Measurements from ENCODE around the gene PQBP1.

DNA sequence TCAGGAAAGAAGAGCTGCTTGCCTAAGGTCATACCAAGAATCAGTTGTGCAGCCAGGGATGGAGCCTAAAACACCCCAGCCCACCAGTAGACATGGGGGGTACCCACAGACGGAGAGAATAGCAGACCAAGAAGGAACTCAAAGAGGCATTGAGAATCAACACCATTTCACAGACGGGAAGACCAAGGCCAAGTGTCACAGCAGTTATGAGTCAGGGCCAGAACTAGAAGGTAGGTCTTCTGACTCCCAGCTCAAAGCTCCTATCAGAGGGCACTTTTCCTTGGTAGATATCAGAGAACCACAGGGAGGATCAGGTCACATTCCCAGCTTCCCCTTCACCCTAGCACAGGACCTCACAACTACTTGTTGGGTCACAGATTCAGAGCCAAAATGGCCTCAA lies 45.2 kb downstream of the PQBP1 start:
- TF ChIP-seq, protein P1, sequence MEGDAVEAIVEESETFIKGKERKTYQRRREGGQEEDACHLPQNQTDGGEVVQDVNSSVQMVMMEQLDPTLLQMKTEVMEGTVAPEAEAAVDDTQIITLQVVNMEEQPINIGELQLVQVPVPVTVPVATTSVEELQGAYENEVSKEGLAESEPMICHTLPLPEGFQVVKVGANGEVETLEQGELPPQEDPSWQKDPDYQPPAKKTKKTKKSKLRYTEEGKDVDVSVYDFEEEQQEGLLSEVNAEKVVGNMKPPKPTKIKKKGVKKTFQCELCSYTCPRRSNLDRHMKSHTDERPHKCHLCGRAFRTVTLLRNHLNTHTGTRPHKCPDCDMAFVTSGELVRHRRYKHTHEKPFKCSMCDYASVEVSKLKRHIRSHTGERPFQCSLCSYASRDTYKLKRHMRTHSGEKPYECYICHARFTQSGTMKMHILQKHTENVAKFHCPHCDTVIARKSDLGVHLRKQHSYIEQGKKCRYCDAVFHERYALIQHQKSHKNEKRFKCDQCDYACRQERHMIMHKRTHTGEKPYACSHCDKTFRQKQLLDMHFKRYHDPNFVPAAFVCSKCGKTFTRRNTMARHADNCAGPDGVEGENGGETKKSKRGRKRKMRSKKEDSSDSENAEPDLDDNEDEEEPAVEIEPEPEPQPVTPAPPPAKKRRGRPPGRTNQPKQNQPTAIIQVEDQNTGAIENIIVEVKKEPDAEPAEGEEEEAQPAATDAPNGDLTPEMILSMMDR (IDR thresholded peaks at IDR 0.05; ENCODE audit: low read depth, low read length) = no peak
- TF ChIP-seq POLR2A (IDR thresholded peaks at IDR 0.05; ENCODE audit: extremely low read depth, insufficient read length) = no peak
- TF ChIP-seq, protein P2, sequence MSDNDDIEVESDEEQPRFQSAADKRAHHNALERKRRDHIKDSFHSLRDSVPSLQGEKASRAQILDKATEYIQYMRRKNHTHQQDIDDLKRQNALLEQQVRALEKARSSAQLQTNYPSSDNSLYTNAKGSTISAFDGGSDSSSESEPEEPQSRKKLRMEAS (IDR thresholded peaks at IDR 0.05; ENCODE audit: low read depth, low read length) = no peak
